ENCODE measurements around the gene PFKFB3.
"Not testable (repeated sequence)": the region's sequence is repeated elsewhere in the genome, so short reads cannot be mapped to it uniquely, and the experiment has no call there.

PFKFB3 gene

GRCh38 chr10:6178581-6178980, 24.2 kb upstream of the PFKFB3 start:
- DNase-seq (ENCODE audit: low read depth in 3 of 3) = no peak

GRCh38 chr10:6179078-6179477, 23.7 kb upstream of the PFKFB3 start:
- no peak for DNase-seq (ENCODE audit: low read depth in 3 of 3)

GRCh38 chr10:6180480-6181110, 22.1 kb upstream of the PFKFB3 start:
- no peak for DNase-seq (ENCODE audit: low read depth in 3 of 3)

GRCh38 chr10:6181249-6181648, 21.5 kb upstream of the PFKFB3 start:
- DNase-seq (ENCODE audit: low read depth in 3 of 3) = no peak

GRCh38 chr10:6182454-6183098, 20.2 kb upstream of the PFKFB3 start:
- DNase-seq (ENCODE audit: low read depth in 3 of 3) = no peak

GRCh38 chr10:6185039-6185716, 17.6 kb upstream of the PFKFB3 start:
- DNase-seq (ENCODE audit: low read depth in 3 of 3) = no peak

GRCh38 chr10:6186894-6187256, 15.9 kb upstream of the PFKFB3 start:
- no peak for DNase-seq (ENCODE audit: low read depth in 3 of 3)

- no peak for DNase-seq (ENCODE audit: low read depth in 3 of 3)
Observed at GRCh38 chr10:6187278-6187677, 15.5 kb upstream of the PFKFB3 start.

- DNase-seq (ENCODE audit: low read depth in 3 of 3) = not testable (repeated sequence)
Observed at GRCh38 chr10:6190033-6190432, 12.7 kb upstream of the PFKFB3 start.

- DNase-seq (ENCODE audit: low read depth in 3 of 3) = no peak
Observed at GRCh38 chr10:6191147-6191546, 11.6 kb upstream of the PFKFB3 start.

- no peak for DNase-seq (ENCODE audit: low read depth in 3 of 3)
Observed at GRCh38 chr10:6191569-6191968, 11.2 kb upstream of the PFKFB3 start.

- not testable (repeated sequence) for DNase-seq (ENCODE audit: low read depth in 3 of 3)
Observed at GRCh38 chr10:6193342-6193741, 9.4 kb upstream of the PFKFB3 start.

GRCh38 chr10:6194311-6194710, 8.4 kb upstream of the PFKFB3 start:
- DNase-seq (ENCODE audit: low read depth in 3 of 3) = no peak

- no peak for DNase-seq (ENCODE audit: low read depth in 3 of 3)
Observed at GRCh38 chr10:6195376-6195775, 7.4 kb upstream of the PFKFB3 start.

- no peak for DNase-seq (ENCODE audit: low read depth in 3 of 3)
Observed at GRCh38 chr10:6195846-6196245, 6.9 kb upstream of the PFKFB3 start.

GRCh38 chr10:6196524-6196923, 6.2 kb upstream of the PFKFB3 start:
- not testable (repeated sequence) for DNase-seq (ENCODE audit: low read depth in 3 of 3)

GRCh38 chr10:6197321-6197720, 5.4 kb upstream of the PFKFB3 start:
- no peak for DNase-seq (ENCODE audit: low read depth in 3 of 3)

GRCh38 chr10:6198171-6198570, 4.6 kb upstream of the PFKFB3 start:
- no peak for DNase-seq (ENCODE audit: low read depth in 3 of 3)

GRCh38 chr10:6199131-6199733, 3.5 kb upstream of the PFKFB3 start:
- DNase-seq (ENCODE audit: low read depth in 3 of 3) = no peak

- DNase-seq (ENCODE audit: low read depth in 3 of 3) = no peak
Observed at GRCh38 chr10:6200440-6200733, 2.3 kb upstream of the PFKFB3 start.

GRCh38 chr10:6200734-6201515, 1.8 kb upstream of the PFKFB3 start:
- DNase-seq (ENCODE audit: low read depth in 3 of 3) = peak in 1 of 3 experiments; percentile 18

- peak; percentile 40 to 72 (median 71) for DNase-seq (ENCODE audit: low read depth in 3 of 3)
Observed at GRCh38 chr10:6201516-6201975, 1.2 kb upstream of the PFKFB3 start.
